ENCODE results near the gene IDUA.

The IDUA gene

GRCh38 chr4:1035510-1035909 lies 48.7 kb downstream of the IDUA start:
- no peak overlapping the region for H2AFZ ChIP-seq (ENCODE audit: low read depth, low read length, severe bottlenecking)
- H3K9me2 ChIP-seq (replicated peaks; ENCODE audit: insufficient read depth, low read length): no peaks in the 10 kb centered on the region
- no peaks in the 10 kb centered on the region for H3K79me2 ChIP-seq (ENCODE audit: insufficient read depth, low read length)
- TF ChIP-seq CTCF (IDR thresholded peaks at IDR 0.05; ENCODE audit: insufficient read depth, low read length, poor library complexity, severe bottlenecking) (no peak), EZH2phosphoT487 (conservative IDR thresholded peaks at IDR 0.05; ENCODE audit: low read length) (no peak)
- no peak overlapping the region for H3K4me3 ChIP-seq (ENCODE audit: insufficient read depth, low read length, poor library complexity, severe bottlenecking)
- H3K36me3 ChIP-seq (ENCODE audit: low read length): no peaks in the 10 kb centered on the region
- H3F3A ChIP-seq (ENCODE audit: insufficient read depth): no peaks in the 10 kb centered on the region
- no peaks in the 10 kb centered on the region for H3K9me3 ChIP-seq (ENCODE audit: insufficient read depth, low read length)
- no peak overlapping the region for H3K27ac ChIP-seq (ENCODE audit: low read depth, low read length)
- no peak overlapping the region for H3K4me2 ChIP-seq (ENCODE audit: low read depth, low read length, poor library complexity, severe bottlenecking)
- H3K9ac ChIP-seq (ENCODE audit: low read length): no peak overlapping the region
- H4K20me1 ChIP-seq (ENCODE audit: low read depth, low read length): no peaks in the 10 kb centered on the region
- no peaks in the 10 kb centered on the region for H3K27me3 ChIP-seq (ENCODE audit: low read length)

GRCh38 chr4:1036095-1036494 lies 49.3 kb downstream of the IDUA start:
- Histone ChIP-seq H3K27me3 (ENCODE audit: low read length) (no peaks in the 10 kb centered on the region), H3K36me3 (ENCODE audit: low read length) (no peaks in the 10 kb centered on the region), H3K9me2 (replicated peaks; ENCODE audit: insufficient read depth, low read length) (no peaks in the 10 kb centered on the region), H4K20me1 (ENCODE audit: low read depth, low read length) (no peaks in the 10 kb centered on the region), H3K9ac (ENCODE audit: low read length) (no peak overlapping the region), H3K9me3 (ENCODE audit: insufficient read depth, low read length) (no peaks in the 10 kb centered on the region), H3K4me3 (ENCODE audit: insufficient read depth, low read length, poor library complexity, severe bottlenecking) (no peak overlapping the region), H3F3A (ENCODE audit: insufficient read depth) (no peaks in the 10 kb centered on the region), H3K4me2 (ENCODE audit: low read depth, low read length, poor library complexity, severe bottlenecking) (no peak overlapping the region), H2AFZ (ENCODE audit: low read depth, low read length, severe bottlenecking) (no peak overlapping the region), H3K27ac (ENCODE audit: low read depth, low read length) (no peak overlapping the region), H3K79me2 (ENCODE audit: insufficient read depth, low read length) (no peaks in the 10 kb centered on the region)
- no peak for TF ChIP-seq CTCF (IDR thresholded peaks at IDR 0.05; ENCODE audit: insufficient read depth, low read length, poor library complexity, severe bottlenecking)
- no peak for TF ChIP-seq EZH2phosphoT487 (conservative IDR thresholded peaks at IDR 0.05; ENCODE audit: low read length)

- Histone ChIP-seq H3K9ac (ENCODE audit: low read length) (no peak overlapping the region), H3K79me2 (ENCODE audit: insufficient read depth, low read length) (no peaks in the 10 kb centered on the region), H3K9me2 (replicated peaks; ENCODE audit: insufficient read depth, low read length) (no peaks in the 10 kb centered on the region), H3K27ac (ENCODE audit: low read depth, low read length) (no peak overlapping the region), H3K36me3 (ENCODE audit: low read length) (no peaks in the 10 kb centered on the region), H4K20me1 (ENCODE audit: low read depth, low read length) (no peaks in the 10 kb centered on the region), H3K9me3 (ENCODE audit: insufficient read depth, low read length) (no peaks in the 10 kb centered on the region), H3F3A (ENCODE audit: insufficient read depth) (no peaks in the 10 kb centered on the region), H3K4me2 (ENCODE audit: low read depth, low read length, poor library complexity, severe bottlenecking) (no peak overlapping the region), H3K4me3 (ENCODE audit: insufficient read depth, low read length, poor library complexity, severe bottlenecking) (no peak overlapping the region), H3K27me3 (ENCODE audit: low read length) (no peaks in the 10 kb centered on the region), H2AFZ (ENCODE audit: low read depth, low read length, severe bottlenecking) (no peak overlapping the region)
- TF ChIP-seq CTCF (IDR thresholded peaks at IDR 0.05; ENCODE audit: insufficient read depth, low read length, poor library complexity, severe bottlenecking) (no peak), EZH2phosphoT487 (conservative IDR thresholded peaks at IDR 0.05; ENCODE audit: low read length) (no peak)
Measured at GRCh38 chr4:1036976-1037810, 50.3 kb downstream of the IDUA start.

Data from SU-DHL-6 (cell line).